ENCODE measurements around the gene SLC34A2.

DNA sequence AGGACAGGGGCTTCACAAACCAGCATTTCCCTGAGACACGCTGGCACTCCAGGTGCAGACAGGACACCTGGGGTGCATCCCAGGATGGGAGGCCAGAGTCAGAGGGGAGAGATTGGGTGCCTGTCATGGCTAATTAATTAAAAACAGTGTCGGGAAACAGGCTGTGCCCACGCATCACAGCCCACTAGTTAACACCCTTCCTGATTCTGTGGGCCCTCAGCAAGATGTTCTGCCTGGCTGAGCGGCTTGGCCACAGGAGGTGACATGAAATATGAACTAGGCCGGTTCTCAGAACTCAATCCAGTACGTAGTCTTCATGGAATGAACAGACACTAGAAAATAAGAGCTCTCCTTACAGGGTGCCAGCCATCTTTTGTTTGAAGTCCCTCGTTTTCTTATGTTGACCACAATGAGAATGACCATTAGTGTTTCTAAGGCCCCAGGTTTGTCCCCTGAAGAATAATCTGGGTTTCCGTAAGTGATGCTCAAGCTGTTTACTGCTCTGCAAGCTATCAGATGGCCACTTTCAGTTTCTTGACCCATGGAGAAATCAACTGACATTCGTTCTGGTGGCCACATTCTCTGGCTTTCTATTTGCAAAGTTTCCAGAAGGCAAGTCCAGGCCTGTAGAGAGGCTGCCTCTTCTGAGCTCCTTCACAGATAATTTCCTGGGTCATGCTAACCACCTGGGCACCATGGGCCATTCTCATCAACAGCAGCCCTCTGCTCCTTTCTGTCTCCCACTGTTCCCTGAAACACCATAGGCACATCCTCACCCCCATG lies 72.3 kb downstream of the SLC34A2 start:
- TF ChIP-seq, protein P1, sequence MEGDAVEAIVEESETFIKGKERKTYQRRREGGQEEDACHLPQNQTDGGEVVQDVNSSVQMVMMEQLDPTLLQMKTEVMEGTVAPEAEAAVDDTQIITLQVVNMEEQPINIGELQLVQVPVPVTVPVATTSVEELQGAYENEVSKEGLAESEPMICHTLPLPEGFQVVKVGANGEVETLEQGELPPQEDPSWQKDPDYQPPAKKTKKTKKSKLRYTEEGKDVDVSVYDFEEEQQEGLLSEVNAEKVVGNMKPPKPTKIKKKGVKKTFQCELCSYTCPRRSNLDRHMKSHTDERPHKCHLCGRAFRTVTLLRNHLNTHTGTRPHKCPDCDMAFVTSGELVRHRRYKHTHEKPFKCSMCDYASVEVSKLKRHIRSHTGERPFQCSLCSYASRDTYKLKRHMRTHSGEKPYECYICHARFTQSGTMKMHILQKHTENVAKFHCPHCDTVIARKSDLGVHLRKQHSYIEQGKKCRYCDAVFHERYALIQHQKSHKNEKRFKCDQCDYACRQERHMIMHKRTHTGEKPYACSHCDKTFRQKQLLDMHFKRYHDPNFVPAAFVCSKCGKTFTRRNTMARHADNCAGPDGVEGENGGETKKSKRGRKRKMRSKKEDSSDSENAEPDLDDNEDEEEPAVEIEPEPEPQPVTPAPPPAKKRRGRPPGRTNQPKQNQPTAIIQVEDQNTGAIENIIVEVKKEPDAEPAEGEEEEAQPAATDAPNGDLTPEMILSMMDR (IDR thresholded peaks at IDR 0.05; ENCODE audit: low read length) = no peak
- TF ChIP-seq EZH2 (IDR thresholded peaks at IDR 0.05; ENCODE audit: borderline replicate concordance, low read length) = no peak

Measured in OCI-LY1 (cell line).